Psoas muscle (tissue), 8 donors: ENCODE results near the gene LCE6A. TPM values are rescaled to one million over a fixed set of nuclear protein-coding genes. Genes with fewer than 3 reads are reported as not detected.

Experiments
- ATAC-seq, 4 donors: fragments of 200-7000 bp; cut with Tn5 transposase; one replicate each; pipeline ENCODE4 v1.9.1; 2020; ENCODE audit warnings: moderate library complexity in 3 of 4, mild to moderate bottlenecking in 2 of 4
- DNase-seq, 2 donors: peaks; one replicate each; pipeline ENCODE4 v3.0.0-alpha.2; 2020
- H3K27ac ChIP-seq: fragments of 200-600 bp; one replicate; pipeline ENCODE4 v1.8.0; 2022
- H3K27me3 ChIP-seq, 3 donors: fragments of 200-600 bp in 1 of 3; one replicate each; pipeline versions ENCODE4 v1.6.1 to v1.8.0; 2013 to 2022; ENCODE audit warnings: low read length in 2 of 3, mild to moderate bottlenecking in 2 of 3, moderate library complexity in 1 of 3; ENCODE audit not compliant: insufficient read depth in 3 of 3
- H3K36me3 ChIP-seq, 2 donors: fragments of 200-600 bp in 1 of 2; one replicate each; pipeline versions ENCODE4 v1.6.1 to v1.8.0; 2013 to 2022; ENCODE audit warnings: low read depth in 1 of 2, mild to moderate bottlenecking in 1 of 2, moderate library complexity in 1 of 2; ENCODE audit not compliant: insufficient read depth in 1 of 2
- H3K4me1 ChIP-seq: fragments of 200-600 bp; one replicate; pipeline ENCODE4 v1.8.0; 2022
- H3K4me3 ChIP-seq: fragments of 200-600 bp; one replicate; pipeline ENCODE4 v1.8.0; 2022; ENCODE audit warnings: mild to moderate bottlenecking
- H3K9me3 ChIP-seq: fragments of 200-600 bp; one replicate; pipeline ENCODE4 v1.8.0; 2022
- CTCF ChIP-seq: fragments of 200-600 bp; IDR thresholded peaks from one replicate; pipeline ENCODE4 v1.8.0; 2022; ENCODE audit warnings: antibody characterized with exemption
- WGBS, 3 donors: extraction: QIAGEN DNeasy Blood & Tissue Kit; methylation state at CpG; one replicate each; pipeline versions ENCODE4 v1.1.6 to v1.1.7; 2013; 5-methylcytosine and 5-hydroxymethylcytosine counted together
- intact Hi-C, 2 donors: fragments of 100-400 bp; cut with DNase I; formaldehyde crosslinking; loops; one replicate each; pipeline versions ENCODE4 v1.11.0 to v1.14.2; 2022
- polyA plus RNA-seq, 3 donors: library from polyadenylated mRNA; stranded (reverse); fragments of 200-250 nt; gene quantifications; one replicate each; pipeline ENCODE4 v1.2.3, GENCODE V29; 2013
- total RNA-seq, 4 donors: library from RNA; stranded (reverse); fragmentation: NEBNext Ultra II Directional in 2 of 4; extraction: Animal tissue kit (Norgen Biotek cat#: 25700) in 2 of 4; gene quantifications; one replicate each; pipeline versions ENCODE4 v1.2.1 to v1.2.4, GENCODE V29; 2021 to 2023
- donor health status: healthy with polysubstance abuse.
- donor health status: DM: no; HTN: no; CAD: no; lungs with moderate emphysema.
- donor health status: Bipolar disorder and iron deficiency.
- donor health status: healthy.
- donor health status: DM: yes; HTN: yes; CAD: no.
- donor health status: DM: no; HTN: no; CAD: no.
- donor health status: DM: no; HTN: no; CAD: no.
- donor health status: DM: yes; HTN: yes; CAD: no.

LCE6A gene
- total and polyA plus RNA-seq, 7 donors = not detected

DNA sequence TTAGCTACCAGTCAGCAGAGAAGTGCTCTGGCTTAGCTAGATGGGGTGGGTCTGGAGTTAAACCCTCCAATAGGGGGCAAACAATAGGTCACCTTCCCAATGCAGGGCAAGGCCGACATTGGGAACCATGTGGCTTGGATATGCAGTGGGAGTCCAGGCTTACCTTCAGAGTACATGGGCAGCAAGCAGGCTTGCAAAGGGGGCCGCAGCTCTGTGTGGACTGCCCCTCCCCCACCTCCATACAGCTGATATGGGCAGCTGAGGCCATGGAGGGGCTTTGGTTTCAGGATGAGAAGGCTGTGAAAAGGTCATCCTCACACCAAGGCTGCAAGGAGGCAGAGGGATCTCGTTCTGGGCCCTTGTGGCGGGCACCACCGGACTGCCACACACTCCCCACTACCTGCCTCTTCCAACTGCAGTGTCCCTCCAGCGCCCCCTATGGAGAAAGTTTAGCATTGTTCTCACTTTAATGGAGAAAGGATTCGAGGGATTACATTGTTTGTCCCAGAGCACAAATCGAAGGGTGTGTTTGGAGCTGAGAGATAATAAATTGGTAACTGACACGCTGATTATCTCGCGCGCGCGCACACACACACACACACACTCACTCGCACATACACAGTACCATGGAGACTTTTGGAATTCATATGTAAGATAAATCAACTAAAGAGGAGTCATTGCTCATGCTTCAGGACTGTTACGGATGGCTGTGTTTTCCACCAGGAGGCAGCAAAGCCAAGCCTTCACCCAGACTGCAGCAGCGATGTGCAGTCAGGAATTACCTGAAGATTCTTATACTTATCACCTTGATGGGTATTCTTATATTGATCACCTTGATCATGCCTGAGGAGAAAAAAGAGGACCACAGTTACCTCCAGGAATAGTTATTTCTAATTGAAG, 28.4 kb downstream of the LCE6A start:
- 39 to 56% (median 51%) methylated on average over 16 to 17 of the region's 17 CpGs for WGBS, 3 donors
- H3K4me3 ChIP-seq = no peak overlapping the region
- no peaks in the 10 kb centered on the region for H3K4me1 ChIP-seq
- no peak for DNase-seq
- H3K36me3 ChIP-seq = no peaks in the 10 kb centered on the region
- H3K9me3 ChIP-seq = no peaks in the 10 kb centered on the region
- no peak overlapping the region for H3K27ac ChIP-seq
- no peaks in the 10 kb centered on the region for H3K27me3 ChIP-seq
- intact Hi-C loops = no loop called here
- TF ChIP-seq CTCF = no peak
- no peak for ATAC-seq

DNA sequence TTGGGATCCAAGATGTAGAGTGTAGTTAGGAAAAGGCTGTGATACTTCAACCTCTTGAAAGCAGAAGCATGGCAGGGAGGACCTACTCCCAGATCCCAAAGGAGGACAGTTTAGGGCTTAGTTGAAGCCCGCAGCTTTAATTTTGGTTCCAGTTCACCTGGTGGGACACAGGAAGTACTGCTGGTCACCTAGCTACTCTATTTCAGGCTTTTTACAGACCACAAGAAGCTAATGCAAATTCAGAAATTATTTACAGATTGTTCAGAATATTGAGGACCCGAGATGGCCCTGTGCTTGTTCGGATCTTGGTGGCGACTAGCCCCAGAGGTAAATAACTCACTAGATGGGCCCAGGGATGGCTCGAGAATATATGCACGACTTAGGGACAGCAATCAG, 29.1 kb downstream of the LCE6A start:
- H3K4me3 ChIP-seq = no peak overlapping the region
- no peaks in the 10 kb centered on the region for H3K9me3 ChIP-seq
- WGBS, 3 donors = 80 to 88% (median 84%) methylated on average over 6 of the region's 6 CpGs
- H3K27me3 ChIP-seq = no peaks in the 10 kb centered on the region
- no peaks in the 10 kb centered on the region for H3K36me3 ChIP-seq
- no peak overlapping the region for H3K27ac ChIP-seq
- DNase-seq (no peak), ATAC-seq (no peak)
- intact Hi-C loops = no loop called here
- TF ChIP-seq CTCF = no peak
- no peaks in the 10 kb centered on the region for H3K4me1 ChIP-seq

DNA sequence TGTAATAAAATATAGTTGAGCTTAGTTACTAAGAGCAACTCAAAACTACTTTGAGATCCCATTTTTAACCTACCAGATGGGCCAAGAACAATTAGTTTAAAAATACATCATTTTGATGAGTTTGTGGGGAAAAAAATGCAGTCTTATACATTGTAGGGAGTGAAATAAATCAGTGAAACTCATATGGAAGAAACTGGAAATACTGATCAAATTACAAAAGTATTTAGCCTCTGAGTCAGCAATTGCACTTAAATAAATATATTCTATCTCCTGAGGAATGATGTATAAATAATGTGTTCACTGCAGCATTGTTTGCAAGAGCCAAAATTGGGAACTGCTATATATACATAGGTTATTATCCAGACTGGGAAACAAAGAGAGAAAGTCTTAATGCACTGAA, 30.8 kb downstream of the LCE6A start:
- no peak for TF ChIP-seq CTCF
- H3K4me3 ChIP-seq = no peak overlapping the region
- no peaks in the 10 kb centered on the region for H3K27me3 ChIP-seq
- H3K27ac ChIP-seq = no peak overlapping the region
- H3K36me3 ChIP-seq = no peaks in the 10 kb centered on the region
- H3K4me1 ChIP-seq = no peaks in the 10 kb centered on the region
- ATAC-seq (no peak), DNase-seq (no peak)
- no peaks in the 10 kb centered on the region for H3K9me3 ChIP-seq
- intact Hi-C loops = no loop called here

GRCh38 chr1:152876827-152877226, 34.2 kb downstream of the LCE6A start:
- no peaks in the 10 kb centered on the region for H3K36me3 ChIP-seq
- intact Hi-C loops = no loop called here

More at GRCh38 chr1:152876827-152877226, 34.2 kb downstream of the LCE6A start:
- no peak overlapping the region for H3K27ac ChIP-seq
- no peak for TF ChIP-seq CTCF
- ATAC-seq (no peak), DNase-seq (no peak)
- 68 to 80% (median 79%) methylated on average over 1 of the region's 1 CpG for WGBS, 3 donors
- no peaks in the 10 kb centered on the region for H3K9me3 ChIP-seq
- no peaks in the 10 kb centered on the region for H3K4me1 ChIP-seq
- H3K4me3 ChIP-seq = no peak overlapping the region
- no peaks in the 10 kb centered on the region for H3K27me3 ChIP-seq
